H9 (cell line): Measurements from ENCODE around the gene ACSBG1. TPM values are rescaled to one million over a fixed set of nuclear protein-coding genes. Genes with fewer than 3 reads are reported as not detected.

Experiments used
- DNase-seq: peaks from one replicate; pipeline ENCODE4 v3.0.0-alpha.2; 2017
- H2AFZ ChIP-seq: one replicate; pipeline ENCODE4 v1.6.1; 2013; ENCODE audit warnings: mild to moderate bottlenecking, low read length, control low read depth, moderate library complexity
- H2AK5ac ChIP-seq: 2 replicates; pipeline ENCODE4 v1.6.1; 2013; ENCODE audit warnings: low read length, control low read depth, mixed read lengths; ENCODE audit not compliant: insufficient read length
- H2BK120ac ChIP-seq: one replicate; pipeline ENCODE4 v1.6.1; 2013; ENCODE audit warnings: low read depth, mild to moderate bottlenecking, low read length, control low read depth, inconsistent platforms; ENCODE audit not compliant: poor library complexity, severe bottlenecking
- H2BK12ac ChIP-seq: 2 replicates; pipeline ENCODE4 v1.6.1; 2013; ENCODE audit warnings: low read length, control low read depth, mixed read lengths, low read depth; ENCODE audit not compliant: insufficient read length
- H2BK15ac ChIP-seq: 2 replicates; pipeline ENCODE4 v1.6.1; 2013; ENCODE audit warnings: low read depth, low read length, control low read depth
- H2BK20ac ChIP-seq: one replicate; pipeline ENCODE4 v1.6.1; 2013; ENCODE audit warnings: low read depth, mild to moderate bottlenecking, low read length, control low read depth, inconsistent platforms; ENCODE audit not compliant: poor library complexity, severe bottlenecking
- H2BK5ac ChIP-seq: 2 replicates; pipeline ENCODE4 v1.6.1; 2013; ENCODE audit warnings: low read length, control low read depth, mixed read lengths; ENCODE audit not compliant: insufficient read length
- H3K14ac ChIP-seq: 2 replicates; pipeline ENCODE4 v1.6.1; 2013; ENCODE audit warnings: low read length, control low read depth; ENCODE audit not compliant: insufficient read depth
- H3K18ac ChIP-seq: 2 replicates; pipeline ENCODE4 v1.6.1; 2013; ENCODE audit warnings: low read depth, mild to moderate bottlenecking, mixed read lengths, low read length, control low read depth; ENCODE audit not compliant: insufficient read length
- H3K23ac ChIP-seq: 2 replicates; pipeline ENCODE4 v1.6.1; 2013; ENCODE audit warnings: low read length, control low read depth, mixed read lengths, low read depth; ENCODE audit not compliant: insufficient read length
- H3K23me2 ChIP-seq: 2 replicates; pipeline ENCODE4 v1.6.1; 2013; ENCODE audit warnings: low read depth, mild to moderate bottlenecking, mixed read lengths, low read length, control low read depth; ENCODE audit not compliant: insufficient read length, poor library complexity, severe bottlenecking
- H3K27ac ChIP-seq: 2 replicates; pipeline ENCODE4 v1.5.1; 2013; ENCODE audit warnings: low read length, control low read depth, mixed read lengths, low read depth; ENCODE audit not compliant: insufficient read length
- H3K27me3 ChIP-seq: 2 replicates; pipeline ENCODE4 v1.6.1; 2013; ENCODE audit warnings: low read length, control low read depth, inconsistent platforms; ENCODE audit not compliant: insufficient read depth
- H3K4ac ChIP-seq: 2 replicates; pipeline ENCODE4 v1.6.1; 2013; ENCODE audit warnings: low read depth, mild to moderate bottlenecking, control low read depth, inconsistent platforms, low read length, moderate library complexity
- H3K4me1 ChIP-seq: 2 replicates; pipeline ENCODE4 v1.6.1; 2013; ENCODE audit warnings: low read length, control low read depth, inconsistent platforms; ENCODE audit not compliant: insufficient read depth
- H3K4me2 ChIP-seq: 2 replicates; pipeline ENCODE4 v1.6.1; 2013; ENCODE audit warnings: low read length, control low read depth, mixed read lengths; ENCODE audit not compliant: insufficient read length, insufficient read depth
- H3K56ac ChIP-seq: 2 replicates; pipeline ENCODE4 v1.6.1; 2013; ENCODE audit warnings: low read depth, mild to moderate bottlenecking, mixed read lengths, low read length, control low read depth; ENCODE audit not compliant: insufficient read length
- H3K79me1 ChIP-seq: 2 replicates; pipeline ENCODE4 v1.6.1; 2013; ENCODE audit warnings: low read depth, mild to moderate bottlenecking, moderate library complexity, low read length, control low read depth, inconsistent platforms; ENCODE audit not compliant: insufficient read depth, poor library complexity, severe bottlenecking
- H3K79me2 ChIP-seq: 2 replicates; pipeline ENCODE4 v1.6.1; 2013; ENCODE audit warnings: low read length, control low read depth, inconsistent platforms; ENCODE audit not compliant: insufficient read depth
- H3K9ac ChIP-seq: 2 replicates; pipeline ENCODE4 v1.6.1; 2013; ENCODE audit warnings: low read length, control low read depth, mixed read lengths; ENCODE audit not compliant: insufficient read length; ENCODE audit errors: extremely low read depth
- H3K9me3 ChIP-seq: one replicate; pipeline ENCODE4 v1.6.1; 2013; ENCODE audit warnings: low read depth, low read length, inconsistent platforms; ENCODE audit not compliant: control insufficient read depth
- H3T11ph ChIP-seq: one replicate; pipeline ENCODE4 v1.6.1; 2013; ENCODE audit warnings: mild to moderate bottlenecking, low read length, control low read depth, inconsistent platforms
- H4K20me1 ChIP-seq: one replicate; pipeline ENCODE4 v1.6.1; 2013; ENCODE audit not compliant: control insufficient read depth, insufficient read length, insufficient read depth
- H4K5ac ChIP-seq: 2 replicates; pipeline ENCODE4 v1.6.1; 2013; ENCODE audit warnings: low read depth, mild to moderate bottlenecking, mixed read lengths, low read length, control low read depth; ENCODE audit not compliant: insufficient read length
- H4K8ac ChIP-seq: replicated peaks from 2 replicates; pipeline ENCODE4 v1.6.1; 2013; ENCODE audit warnings: low read length, control low read depth, mixed read lengths, low read depth; ENCODE audit not compliant: insufficient read length
- H4K91ac ChIP-seq: 2 replicates; pipeline ENCODE4 v1.6.1; 2013; ENCODE audit warnings: low read depth, mild to moderate bottlenecking, moderate library complexity, mixed read lengths, low read length, control low read depth; ENCODE audit not compliant: insufficient read length
- H3K27ac Mint-ChIP-seq, 3 experiments: 2 replicates in 2 of 3; 3 replicates in 1 of 3; pipeline ENCODE4 v1.8.0; 2020 to 2021; ENCODE audit warnings: mixed read lengths in 3 of 3, mild to moderate bottlenecking in 1 of 3, moderate library complexity in 1 of 3
- H3K27me3 Mint-ChIP-seq: 2 replicates; pipeline ENCODE4 v1.8.0; 2021; ENCODE audit warnings: low read depth, mild to moderate bottlenecking, moderate library complexity, mixed read lengths
- H3K36me3 Mint-ChIP-seq, 3 experiments: 2 replicates in 2 of 3; 3 replicates in 1 of 3; pipeline ENCODE4 v1.8.0; 2020 to 2021; ENCODE audit warnings: low read depth in 3 of 3, mixed read lengths in 3 of 3; ENCODE audit not compliant: insufficient read depth in 1 of 3
- H3K4me1 Mint-ChIP-seq, 2 experiments: 2 replicates each; pipeline ENCODE4 v1.8.0; 2020; ENCODE audit warnings: mixed read lengths in 2 of 2
- H3K4me3 Mint-ChIP-seq, 2 experiments: 2 replicates in 1 of 2; 3 replicates in 1 of 2; pipeline ENCODE4 v1.8.0; 2020 to 2021; ENCODE audit warnings: mild to moderate bottlenecking in 2 of 2, mixed read lengths in 2 of 2, moderate library complexity in 1 of 2
- H3K9me3 Mint-ChIP-seq, 2 experiments: 2 replicates in 1 of 2; 3 replicates in 1 of 2; pipeline ENCODE4 v1.8.0; 2020; ENCODE audit warnings: mild to moderate bottlenecking in 2 of 2, mixed read lengths in 2 of 2, moderate library complexity in 1 of 2
- CTCF ChIP-seq: fragments of 200-600 bp; sonication (generic); conservative IDR thresholded peaks from 3 replicates; pipeline ENCODE4 v1.8.0; 2021; ENCODE audit warnings: antibody characterized with exemption, mild to moderate bottlenecking
- WGBS: extraction: QIAGEN DNeasy Blood & Tissue Kit; methylation state at CpG from one replicate; pipeline ENCODE4 v1.1.7; 2013; ENCODE audit warnings: missing lambda C conversion rate, low lambda C conversion rate, mixed read lengths; ENCODE audit not compliant: insufficient read length; ENCODE audit errors: extremely low coverage; 5-methylcytosine and 5-hydroxymethylcytosine counted together
- total RNA-seq: library from RNA; stranded (reverse); gene quantifications from 2 replicates; pipeline ENCODE4 v1.2.1, GENCODE V29; 2021

The ACSBG1 gene
- total RNA-seq, 1 experiment from 2014 or later = 2.2 TPM

GRCh38 chr15:78148392-78149067 lies 85.8 kb downstream of the ACSBG1 start:
- H3K27ac ChIP-seq = no peak overlapping the region
- H3K4me1 Mint-ChIP-seq = peaks cover 11 to 22% of the 10 kb centered on the region in 2 experiments
- DNase-seq = no peak

More at GRCh38 chr15:78148392-78149067, 85.8 kb downstream of the ACSBG1 start:
- Histone ChIP-seq H4K91ac (no peak overlapping the region), H3K4me1 (no peaks in the 10 kb centered on the region), H3K56ac (no peak overlapping the region), H3K79me2 (no peaks in the 10 kb centered on the region), H4K20me1 (no peaks in the 10 kb centered on the region), H3K9me3 (no peaks in the 10 kb centered on the region), H2AK5ac (no peak overlapping the region), H3K4me2 (peak overlapping the region; percentile 61), H3K4ac (no peak overlapping the region), H3K23me2 (peaks cover 3% of the 10 kb centered on the region), H3K9ac (peak overlapping the region; percentile 57), H3K23ac (no peak overlapping the region), H3K79me1 (no peaks in the 10 kb centered on the region), H2BK120ac (no peak overlapping the region), H2BK15ac (no peak overlapping the region), H2AFZ (no peak overlapping the region), H4K5ac (no peak overlapping the region), H3K27me3 (no peaks in the 10 kb centered on the region; the same call in 1 of the 2 replicates), H2BK20ac (no peak overlapping the region), H2BK5ac (no peak overlapping the region), H3K18ac (no peak overlapping the region), H2BK12ac (no peak overlapping the region), H3T11ph (no peak overlapping the region), H3K14ac (no peak overlapping the region), H4K8ac (no peak overlapping the region)
- Mint-ChIP-seq H3K27me3 (peaks cover 2% of the 10 kb centered on the region; the same call in 1 of the 2 replicates), H3K27ac (peak overlapping the region in 2 of 3 experiments; percentile 68 to 95; a peak in 4 of 7 replicates), H3K4me3 (peak overlapping the region; percentile 94 to 95), H3K36me3 (peaks cover 0 to 5% (median 1%) of the 10 kb centered on the region in 3 experiments; a peak in 2 of 7 replicates), H3K9me3 (no peaks in the 10 kb centered on the region; a peak in 1 of 5 replicates)
- TF ChIP-seq CTCF = no peak
- no CpG with 5 or more reads among the region's 14 CpGs for WGBS
